OCI-LY3 (cell line): ENCODE data around the gene PRSS22.

Source experiments
- H2AFZ ChIP-seq: fragments of 200-600, 300-600 bp; shearing (Covaris generic); 2 replicates; pipeline ENCODE4 v1.6.0; 2014; ENCODE audit warnings: antibody characterized with exemption, low read depth, low read length
- H3K27ac ChIP-seq: fragments of 200-600, 300-600 bp; sonication (generic); 2 replicates; pipeline ENCODE4 v1.5.1; 2014; ENCODE audit warnings: mild to moderate bottlenecking, low read length, moderate library complexity, mixed read lengths
- H3K27me3 ChIP-seq: fragments of 200-600, 300-600 bp; sonication (generic); 2 replicates; pipeline ENCODE4 v1.6.1; 2014; ENCODE audit warnings: low read depth, low read length, mixed read lengths
- H3K36me3 ChIP-seq: fragments of 200-600, 300-600 bp; sonication (generic); replicated peaks from 2 replicates; pipeline ENCODE3; 2014; ENCODE audit warnings: low read depth, low read length, mixed read lengths
- H3K4me1 ChIP-seq: fragments of 300-600, 200-600 bp; sonication (generic); 2 replicates; pipeline ENCODE4 v1.6.1; 2014; ENCODE audit warnings: low read length, mixed read lengths
- H3K4me2 ChIP-seq: fragments of 200-600, 300-600 bp; sonication (generic); 2 replicates; pipeline ENCODE4 v1.6.1; 2014; ENCODE audit warnings: low read length, mixed read lengths
- H3K4me3 ChIP-seq: fragments of 300-600, 200-600 bp; sonication (generic); 2 replicates; pipeline ENCODE4 v1.5.1; 2014; ENCODE audit warnings: antibody characterized with exemption, mild to moderate bottlenecking, low read length, moderate library complexity
- H3K79me2 ChIP-seq: fragments of 300-600, 200-600 bp; shearing (Covaris generic); 2 replicates; pipeline ENCODE4 v1.6.1; 2014; ENCODE audit warnings: mild to moderate bottlenecking, low read length, mixed read lengths
- H3K9ac ChIP-seq: fragments of 300-600, 200-600 bp; shearing (Covaris generic); 2 replicates; pipeline ENCODE4 v1.6.0; 2014; ENCODE audit warnings: mild to moderate bottlenecking, low read length, moderate library complexity
- H3K9me3 ChIP-seq: fragments of 200-600, 300-600 bp; shearing (Covaris generic); 2 replicates; pipeline ENCODE4 v1.6.1; 2014; ENCODE audit warnings: low read length, mixed read lengths; ENCODE audit not compliant: insufficient read depth
- H4K20me1 ChIP-seq: fragments of 200-600, 300-600 bp; sonication (generic); 2 replicates; pipeline ENCODE4 v1.6.1; 2016; ENCODE audit warnings: low read length, mixed read lengths; ENCODE audit not compliant: insufficient read depth
- EZH2phosphoT487 ChIP-seq: fragments of 200-600 bp; shearing (Covaris generic); IDR thresholded peaks from 2 replicates; pipeline ENCODE4 v1.6.1; 2018; ENCODE audit warnings: antibody characterized with exemption, mixed run types, low read depth
- TF ChIP-seq, protein P1 (sequence below): fragments of 200-600, 300-600 bp; sonication (generic); IDR thresholded peaks from 2 replicates; pipeline ENCODE4 v1.5.1; 2014; ENCODE audit warnings: antibody characterized with exemption, low read length, low read depth

Gene PRSS22

DNA sequence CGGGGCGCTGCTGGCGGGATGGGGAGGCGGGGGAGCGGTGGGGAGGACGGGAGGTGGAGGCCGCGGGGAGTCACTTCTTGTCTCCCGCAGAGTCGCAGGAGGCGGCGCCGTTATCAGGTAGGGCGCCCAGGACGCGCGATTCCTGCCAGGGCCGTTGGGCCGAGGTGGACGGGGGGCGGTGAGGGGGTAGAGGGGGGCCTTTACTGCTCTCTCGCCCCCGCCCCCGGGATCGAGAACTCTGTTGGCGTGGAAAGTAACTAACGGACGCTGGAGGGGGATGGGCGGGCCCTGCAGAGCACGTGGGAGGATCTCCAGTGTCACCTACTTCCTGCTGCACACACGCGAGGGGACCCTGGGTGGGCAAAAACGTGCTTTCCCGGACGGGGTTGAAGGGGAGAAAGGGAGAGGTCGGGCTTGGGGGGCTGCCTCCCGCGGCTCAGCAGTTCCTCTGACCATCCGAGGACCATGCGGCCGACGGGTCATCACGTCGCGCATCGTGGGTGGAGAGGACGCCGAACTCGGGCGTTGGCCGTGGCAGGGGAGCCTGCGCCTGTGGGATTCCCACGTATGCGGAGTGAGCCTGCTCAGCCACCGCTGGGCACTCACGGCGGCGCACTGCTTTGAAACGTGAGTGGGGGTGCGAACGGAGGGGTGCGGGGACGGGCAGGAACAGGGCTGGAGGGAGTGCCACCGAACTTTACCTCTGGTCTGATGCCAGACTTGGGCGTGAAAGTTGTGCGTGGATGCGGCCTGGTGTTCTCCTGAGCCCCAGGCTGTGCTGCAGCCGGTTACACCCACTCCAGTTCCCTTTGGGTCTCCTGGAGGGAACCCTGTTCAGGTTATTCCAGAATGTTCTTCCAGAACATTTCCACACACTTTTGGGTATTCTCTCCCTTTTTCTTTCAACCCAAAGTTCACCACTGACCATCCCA, 40.4 kb downstream of the PRSS22 start:
- no peaks in the 10 kb centered on the region for H3K4me1 ChIP-seq
- no peak overlapping the region for H3K9ac ChIP-seq
- H4K20me1 ChIP-seq = no peaks in the 10 kb centered on the region
- peaks cover 6% of the 10 kb centered on the region; the same call in 1 of the 2 replicates for H3K27me3 ChIP-seq
- no peak overlapping the region for H3K27ac ChIP-seq
- no peak overlapping the region for H3K4me2 ChIP-seq
- no peak overlapping the region for H3K4me3 ChIP-seq
- no peaks in the 10 kb centered on the region for H3K9me3 ChIP-seq
- no peaks in the 10 kb centered on the region for H3K36me3 ChIP-seq
- TF ChIP-seq, protein P1, sequence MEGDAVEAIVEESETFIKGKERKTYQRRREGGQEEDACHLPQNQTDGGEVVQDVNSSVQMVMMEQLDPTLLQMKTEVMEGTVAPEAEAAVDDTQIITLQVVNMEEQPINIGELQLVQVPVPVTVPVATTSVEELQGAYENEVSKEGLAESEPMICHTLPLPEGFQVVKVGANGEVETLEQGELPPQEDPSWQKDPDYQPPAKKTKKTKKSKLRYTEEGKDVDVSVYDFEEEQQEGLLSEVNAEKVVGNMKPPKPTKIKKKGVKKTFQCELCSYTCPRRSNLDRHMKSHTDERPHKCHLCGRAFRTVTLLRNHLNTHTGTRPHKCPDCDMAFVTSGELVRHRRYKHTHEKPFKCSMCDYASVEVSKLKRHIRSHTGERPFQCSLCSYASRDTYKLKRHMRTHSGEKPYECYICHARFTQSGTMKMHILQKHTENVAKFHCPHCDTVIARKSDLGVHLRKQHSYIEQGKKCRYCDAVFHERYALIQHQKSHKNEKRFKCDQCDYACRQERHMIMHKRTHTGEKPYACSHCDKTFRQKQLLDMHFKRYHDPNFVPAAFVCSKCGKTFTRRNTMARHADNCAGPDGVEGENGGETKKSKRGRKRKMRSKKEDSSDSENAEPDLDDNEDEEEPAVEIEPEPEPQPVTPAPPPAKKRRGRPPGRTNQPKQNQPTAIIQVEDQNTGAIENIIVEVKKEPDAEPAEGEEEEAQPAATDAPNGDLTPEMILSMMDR = no peak
- no peak for TF ChIP-seq EZH2phosphoT487
- H3K79me2 ChIP-seq = no peaks in the 10 kb centered on the region
- H2AFZ ChIP-seq = no peak overlapping the region

DNA sequence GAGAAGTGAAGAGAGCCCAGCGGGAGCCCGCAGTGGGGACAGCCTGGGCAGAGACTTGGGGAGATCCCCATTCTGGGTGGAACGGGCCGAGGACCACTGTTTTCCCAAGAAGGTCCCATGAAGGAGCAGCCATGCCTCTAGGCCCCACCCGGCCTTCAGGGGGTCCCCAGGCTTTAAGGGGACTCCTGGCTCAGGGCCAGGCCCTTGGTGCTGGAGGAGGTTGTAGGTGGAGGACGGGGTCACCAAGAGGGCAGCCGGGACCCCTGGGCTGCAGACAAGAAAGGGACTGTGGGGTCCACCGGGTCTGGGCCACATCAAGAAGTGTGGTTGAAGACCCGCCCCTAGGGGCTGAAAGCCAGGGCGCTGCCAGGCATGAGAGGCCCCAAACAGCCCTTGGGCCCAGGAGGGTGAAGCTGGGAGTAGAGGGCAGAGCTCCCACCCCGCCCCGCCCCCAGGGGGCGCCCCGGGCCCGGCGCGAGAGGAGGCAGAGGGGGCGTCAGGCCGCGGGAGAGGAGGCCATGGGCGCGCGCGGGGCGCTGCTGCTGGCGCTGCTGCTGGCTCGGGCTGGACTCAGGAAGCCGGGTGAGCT, 41.1 kb downstream of the PRSS22 start, which contains the start of gene PRSS21:
TSS of gene PRSS21 (plus strand) at position 487 of the 589 bp plus-strand sequence. CDS start at position 519, 32 bp downstream.
- no peak within 1 kb of the TSS for H3K4me2 ChIP-seq
- H2AFZ ChIP-seq = no peak within 1 kb of the TSS
- H3K9me3 ChIP-seq = no peaks in the 10 kb centered on the region
- H4K20me1 ChIP-seq = no peaks in the 10 kb centered on the region
- TF ChIP-seq EZH2phosphoT487 = no peak
- TF ChIP-seq, protein P1 = no peak
- H3K36me3 ChIP-seq = no peaks in the 10 kb centered on the region
- no peaks in the 10 kb centered on the region for H3K79me2 ChIP-seq
- no peak within 1 kb of the TSS for H3K9ac ChIP-seq
- no peaks in the 10 kb centered on the region for H3K4me1 ChIP-seq
- no peak within 1 kb of the TSS for H3K27ac ChIP-seq
- peaks cover 2% of the 10 kb centered on the region; the same call in 1 of the 2 replicates for H3K27me3 ChIP-seq
- H3K4me3 ChIP-seq = no peak within 1 kb of the TSS

DNA sequence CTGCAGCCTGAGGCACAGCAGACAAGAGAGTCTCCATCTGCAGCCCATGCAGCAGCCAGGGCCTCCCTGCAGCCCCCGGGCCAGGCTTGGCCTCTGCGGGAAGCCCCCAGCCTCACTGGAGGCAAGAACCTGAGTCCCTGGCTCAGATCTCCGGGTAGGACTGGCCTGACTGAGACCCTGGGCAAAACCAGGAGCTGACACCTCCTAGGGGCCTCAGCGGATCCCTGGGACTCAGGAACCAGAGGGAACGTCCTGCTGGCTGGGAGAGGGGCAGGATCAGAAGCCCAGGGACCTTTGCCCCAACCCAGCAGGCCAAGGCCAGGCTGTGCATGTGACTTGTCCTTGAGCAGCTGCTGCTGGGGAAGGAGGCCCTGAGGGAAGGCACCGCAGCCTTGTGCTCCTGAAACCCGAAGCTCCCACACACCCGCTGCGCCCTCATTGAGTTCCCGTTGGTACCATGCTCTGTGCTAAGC, 42.6 kb downstream of the PRSS22 start:
- Histone ChIP-seq H3K4me1 (no peaks in the 10 kb centered on the region), H3K9ac (no peak overlapping the region), H3K27ac (no peak overlapping the region), H3K4me3 (no peak overlapping the region), H3K27me3 (peaks cover 3% of the 10 kb centered on the region; the same call in 1 of the 2 replicates), H3K4me2 (no peak overlapping the region), H3K9me3 (no peaks in the 10 kb centered on the region), H3K36me3 (no peaks in the 10 kb centered on the region), H3K79me2 (no peaks in the 10 kb centered on the region), H2AFZ (no peak overlapping the region), H4K20me1 (no peaks in the 10 kb centered on the region)
- TF ChIP-seq, protein P1 = no peak
- TF ChIP-seq EZH2phosphoT487 = no peak
